GM06990 (cell line): ENCODE measurements around the gene SERPINF2.

Experiments used
- DNase-seq: peaks from one replicate; pipeline ENCODE4 v3.0.0-alpha.2; 2011; ENCODE audit not compliant: insufficient read length; ENCODE audit errors: extremely low read depth
- H3K27me3 ChIP-seq: replicated peaks from 2 replicates; pipeline ENCODE4 v1.6.0; 2011; ENCODE audit warnings: low read length; ENCODE audit not compliant: control insufficient read depth, insufficient read depth
- H3K36me3 ChIP-seq: 2 replicates; pipeline ENCODE4 v1.5.1; 2011; ENCODE audit warnings: low read length; ENCODE audit not compliant: control insufficient read depth, insufficient read depth
- H3K4me3 ChIP-seq: replicated peaks from 2 replicates; pipeline ENCODE4 v1.5.1; 2011; ENCODE audit warnings: low read depth, mild to moderate bottlenecking, control low read depth, low read length
- TF ChIP-seq, protein P1 (sequence below): IDR thresholded peaks from 2 replicates; pipeline ENCODE4 v1.5.1; 2011; ENCODE audit warnings: low read length, control low read depth, mild to moderate bottlenecking, inconsistent platforms; ENCODE audit not compliant: insufficient read depth, poor library complexity, severe bottlenecking

SERPINF2 gene

DNA sequence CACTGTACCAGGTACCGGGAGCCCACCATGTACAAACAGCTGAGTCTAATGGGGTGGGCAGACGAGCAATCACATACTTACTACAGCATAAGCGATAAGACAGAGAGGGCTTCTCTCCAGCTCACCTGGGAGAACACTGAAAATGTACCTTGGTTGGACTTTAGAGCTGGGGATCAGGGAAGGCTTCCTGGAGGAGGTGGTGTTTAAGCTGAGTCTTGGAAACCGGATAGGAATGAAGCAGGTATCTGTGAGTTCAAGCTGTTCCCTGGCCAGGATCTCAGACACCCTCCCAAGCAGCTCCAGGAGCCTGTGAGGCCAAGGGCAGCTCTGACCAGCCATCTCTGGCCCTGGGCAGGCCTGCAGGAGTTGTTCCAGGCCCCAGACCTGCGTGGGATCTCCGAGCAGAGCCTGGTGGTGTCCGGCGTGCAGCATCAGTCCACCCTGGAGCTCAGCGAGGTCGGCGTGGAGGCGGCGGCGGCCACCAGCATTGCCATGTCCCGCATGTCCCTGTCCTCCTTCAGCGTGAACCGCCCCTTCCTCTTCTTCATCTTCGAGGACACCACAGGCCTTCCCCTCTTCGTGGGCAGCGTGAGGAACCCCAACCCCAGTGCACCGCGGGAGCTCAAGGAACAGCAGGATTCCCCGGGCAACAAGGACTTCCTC is 11.2 kb downstream of the SERPINF2 start:
- no peak for DNase-seq
- Histone ChIP-seq H3K4me3 (no peak overlapping the region), H3K27me3 (no peaks in the 10 kb centered on the region), H3K36me3 (no peaks in the 10 kb centered on the region)
- TF ChIP-seq, protein P1, sequence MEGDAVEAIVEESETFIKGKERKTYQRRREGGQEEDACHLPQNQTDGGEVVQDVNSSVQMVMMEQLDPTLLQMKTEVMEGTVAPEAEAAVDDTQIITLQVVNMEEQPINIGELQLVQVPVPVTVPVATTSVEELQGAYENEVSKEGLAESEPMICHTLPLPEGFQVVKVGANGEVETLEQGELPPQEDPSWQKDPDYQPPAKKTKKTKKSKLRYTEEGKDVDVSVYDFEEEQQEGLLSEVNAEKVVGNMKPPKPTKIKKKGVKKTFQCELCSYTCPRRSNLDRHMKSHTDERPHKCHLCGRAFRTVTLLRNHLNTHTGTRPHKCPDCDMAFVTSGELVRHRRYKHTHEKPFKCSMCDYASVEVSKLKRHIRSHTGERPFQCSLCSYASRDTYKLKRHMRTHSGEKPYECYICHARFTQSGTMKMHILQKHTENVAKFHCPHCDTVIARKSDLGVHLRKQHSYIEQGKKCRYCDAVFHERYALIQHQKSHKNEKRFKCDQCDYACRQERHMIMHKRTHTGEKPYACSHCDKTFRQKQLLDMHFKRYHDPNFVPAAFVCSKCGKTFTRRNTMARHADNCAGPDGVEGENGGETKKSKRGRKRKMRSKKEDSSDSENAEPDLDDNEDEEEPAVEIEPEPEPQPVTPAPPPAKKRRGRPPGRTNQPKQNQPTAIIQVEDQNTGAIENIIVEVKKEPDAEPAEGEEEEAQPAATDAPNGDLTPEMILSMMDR = no peak

DNA sequence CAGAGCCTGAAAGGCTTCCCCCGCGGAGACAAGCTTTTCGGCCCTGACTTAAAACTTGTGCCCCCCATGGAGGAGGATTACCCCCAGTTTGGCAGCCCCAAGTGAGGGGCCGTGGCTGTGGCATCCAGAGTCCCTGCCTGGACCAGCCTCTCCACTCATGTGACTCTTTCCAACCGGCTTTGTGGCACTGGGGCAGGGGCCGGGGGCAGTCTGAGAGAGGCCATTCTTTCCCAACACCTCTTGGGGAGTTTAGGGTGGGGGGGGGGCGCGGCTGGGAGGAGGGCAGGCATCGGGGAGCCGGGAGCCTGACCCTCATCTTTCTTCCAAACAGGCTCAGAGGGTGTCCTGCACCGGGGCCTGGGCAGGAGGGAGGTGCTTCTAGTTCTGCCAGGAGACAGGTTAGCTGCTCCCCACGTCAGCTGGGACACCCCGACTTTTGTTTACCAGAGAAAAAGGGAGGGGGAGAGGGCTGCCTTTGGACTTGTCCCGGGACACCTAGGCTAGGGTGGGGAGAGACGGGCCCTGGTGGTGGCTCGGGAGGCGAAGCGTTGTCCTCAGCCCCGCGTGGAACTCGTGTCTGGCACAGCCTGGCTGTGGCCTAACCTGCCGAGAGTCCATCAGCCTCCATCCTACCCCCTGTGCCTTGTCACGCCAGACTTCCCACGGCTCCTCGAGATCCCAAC is 11.9 kb downstream of the SERPINF2 start:
- TF ChIP-seq, protein P1 = no peak
- Histone ChIP-seq H3K27me3 (no peaks in the 10 kb centered on the region), H3K36me3 (no peaks in the 10 kb centered on the region), H3K4me3 (no peak overlapping the region)
- DNase-seq = no peak

DNA sequence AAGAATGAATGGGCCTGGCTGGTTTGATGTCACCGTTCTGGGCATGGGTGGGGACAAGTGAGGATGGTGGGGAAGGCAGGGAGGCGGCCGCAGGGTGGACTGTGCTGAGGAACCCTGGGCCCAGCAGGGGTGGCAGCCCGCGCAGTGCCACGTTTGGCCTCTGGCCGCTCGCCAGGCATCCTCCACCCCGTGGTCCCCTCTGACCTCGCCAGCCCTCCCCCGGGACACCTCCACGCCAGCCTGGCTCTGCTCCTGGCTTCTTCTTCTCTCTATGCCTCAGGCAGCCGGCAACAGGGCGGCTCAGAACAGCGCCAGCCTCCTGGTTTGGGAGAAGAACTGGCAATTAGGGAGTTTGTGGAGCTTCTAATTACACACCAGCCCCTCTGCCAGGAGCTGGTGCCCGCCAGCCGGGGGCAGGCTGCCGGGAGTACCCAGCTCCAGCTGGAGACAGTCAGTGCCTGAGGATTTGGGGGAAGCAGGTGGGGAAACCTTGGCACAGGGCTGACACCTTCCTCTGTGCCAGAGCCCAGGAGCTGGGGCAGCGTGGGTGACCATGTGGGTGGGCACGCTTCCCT is 12.7 kb downstream of the SERPINF2 start:
- Histone ChIP-seq H3K27me3 (no peaks in the 10 kb centered on the region), H3K4me3 (no peak overlapping the region), H3K36me3 (no peaks in the 10 kb centered on the region)
- TF ChIP-seq, protein P1 = no peak
- DNase-seq = no peak

DNA sequence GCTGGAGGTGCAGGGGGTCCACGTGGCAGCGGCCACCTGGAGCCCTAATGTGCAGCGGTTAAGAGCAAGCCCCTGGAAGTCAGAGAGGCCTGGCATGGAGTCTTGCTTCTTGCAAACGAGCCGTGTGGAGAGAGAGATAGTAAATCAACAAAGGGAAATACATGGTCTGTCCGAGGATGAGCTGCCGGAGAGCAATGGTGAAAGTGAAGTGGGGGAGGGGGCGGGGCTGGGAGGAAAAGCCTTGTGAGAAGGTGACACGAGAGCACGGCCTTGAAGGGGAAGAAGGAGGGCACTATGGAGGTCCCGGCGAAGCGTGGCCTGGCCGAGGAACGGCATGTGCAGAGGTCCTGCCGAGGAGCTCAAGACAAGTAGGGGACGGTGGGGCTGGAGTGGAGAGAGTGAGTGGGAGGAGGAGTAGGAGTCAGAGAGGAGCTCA is 13.2 kb downstream of the SERPINF2 start:
- TF ChIP-seq, protein P1 = no peak
- no peak for DNase-seq
- Histone ChIP-seq H3K4me3 (no peak overlapping the region), H3K27me3 (no peaks in the 10 kb centered on the region), H3K36me3 (no peaks in the 10 kb centered on the region)

DNA sequence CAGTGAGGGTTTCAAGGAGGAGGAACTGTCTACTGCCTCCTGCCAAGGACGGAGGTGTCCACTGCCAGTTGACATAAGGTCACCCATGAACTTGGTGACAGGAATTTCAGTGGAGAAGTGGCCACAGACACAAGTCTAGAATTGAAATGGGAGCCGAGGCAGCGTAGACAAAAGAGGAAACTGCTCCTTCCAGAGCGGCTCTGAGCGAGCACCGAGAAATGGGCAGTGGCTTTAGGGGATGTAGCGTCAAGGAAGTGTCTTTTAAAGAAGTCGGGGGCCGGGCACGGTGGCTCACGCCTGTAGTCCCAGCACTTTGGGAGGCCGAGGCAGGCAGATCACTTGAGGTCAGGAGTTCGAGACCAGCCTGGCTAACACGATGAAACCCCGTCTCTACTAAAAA is 16.1 kb downstream of the SERPINF2 start:
- Histone ChIP-seq H3K4me3 (no peak overlapping the region), H3K27me3 (no peaks in the 10 kb centered on the region), H3K36me3 (no peaks in the 10 kb centered on the region)
- TF ChIP-seq, protein P1 = no peak
- no peak for DNase-seq
